Neuron (in vitro differentiated cells): ENCODE data around the gene FTO.

Experiments used
- H2AFZ ChIP-seq: one replicate; pipeline ENCODE4 v1.6.1; 2013; ENCODE audit warnings: low read depth, mild to moderate bottlenecking, inconsistent platforms, low read length, moderate library complexity
- H3K27me3 ChIP-seq: one replicate; pipeline ENCODE4 v1.6.1; 2013; ENCODE audit warnings: low read length; ENCODE audit not compliant: insufficient read depth
- H3K36me3 ChIP-seq: one replicate; pipeline ENCODE4 v1.6.1; 2013; ENCODE audit warnings: low read length; ENCODE audit not compliant: insufficient read depth
- H3K4me1 ChIP-seq: one replicate; pipeline ENCODE4 v1.6.1; 2013; ENCODE audit warnings: low read length; ENCODE audit not compliant: insufficient read depth
- H3K4me3 ChIP-seq: 2 replicates; pipeline ENCODE4 v1.5.1; 2013; ENCODE audit warnings: mild to moderate bottlenecking, low read length, moderate library complexity
- H3K9me3 ChIP-seq: one replicate; pipeline ENCODE4 v1.6.1; 2013; ENCODE audit warnings: low read length

The FTO gene

GRCh38 chr16:54152362-54153239 lies 448.6 kb downstream of the FTO start:
- no peak overlapping the region for H3K4me3 ChIP-seq
- no peaks in the 10 kb centered on the region for H3K27me3 ChIP-seq
- no peak overlapping the region for H2AFZ ChIP-seq
- H3K36me3 ChIP-seq: no peaks in the 10 kb centered on the region
- H3K9me3 ChIP-seq: peaks cover 3% of the 10 kb centered on the region
- no peaks in the 10 kb centered on the region for H3K4me1 ChIP-seq

- H3K36me3 ChIP-seq: no peaks in the 10 kb centered on the region
- H3K4me3 ChIP-seq: no peak overlapping the region
- no peaks in the 10 kb centered on the region for H3K4me1 ChIP-seq
- H2AFZ ChIP-seq: no peak overlapping the region
- H3K27me3 ChIP-seq: no peaks in the 10 kb centered on the region
- H3K9me3 ChIP-seq: peaks cover 3% of the 10 kb centered on the region
Observed at GRCh38 chr16:54153240-54153934, 449.4 kb downstream of the FTO start.

GRCh38 chr16:54156349-54156748 lies 452.4 kb downstream of the FTO start:
- H3K9me3 ChIP-seq: peaks cover 5% of the 10 kb centered on the region
- no peak overlapping the region for H3K4me3 ChIP-seq
- no peak overlapping the region for H2AFZ ChIP-seq
- no peaks in the 10 kb centered on the region for H3K4me1 ChIP-seq
- H3K27me3 ChIP-seq: no peaks in the 10 kb centered on the region
- no peaks in the 10 kb centered on the region for H3K36me3 ChIP-seq

- H3K4me3 ChIP-seq: no peak overlapping the region
- no peaks in the 10 kb centered on the region for H3K36me3 ChIP-seq
Observed at GRCh38 chr16:54158986-54159385, 455.0 kb downstream of the FTO start.

GRCh38 chr16:54159490-54160080 lies 455.6 kb downstream of the FTO start:
- no peaks in the 10 kb centered on the region for H3K4me1 ChIP-seq
- H3K36me3 ChIP-seq: no peaks in the 10 kb centered on the region
- no peaks in the 10 kb centered on the region for H3K27me3 ChIP-seq
- H3K9me3 ChIP-seq: peaks cover 8% of the 10 kb centered on the region
- no peak overlapping the region for H2AFZ ChIP-seq
- no peak overlapping the region for H3K4me3 ChIP-seq

More at GRCh38 chr16:54158986-54159385, 455.0 kb downstream of the FTO start:
- no peaks in the 10 kb centered on the region for H3K27me3 ChIP-seq
- H3K4me1 ChIP-seq: no peaks in the 10 kb centered on the region
- H2AFZ ChIP-seq: no peak overlapping the region
- peaks cover 8% of the 10 kb centered on the region for H3K9me3 ChIP-seq

GRCh38 chr16:54160252-54160860 lies 456.4 kb downstream of the FTO start:
- Histone ChIP-seq H3K9me3 (peaks cover 8% of the 10 kb centered on the region), H3K36me3 (no peaks in the 10 kb centered on the region), H3K4me1 (peaks cover 7% of the 10 kb centered on the region), H2AFZ (no peak overlapping the region), H3K27me3 (no peaks in the 10 kb centered on the region), H3K4me3 (no peak overlapping the region)

- peaks cover 7% of the 10 kb centered on the region for H3K9me3 ChIP-seq
- H2AFZ ChIP-seq: no peak overlapping the region
- no peaks in the 10 kb centered on the region for H3K36me3 ChIP-seq
- peaks cover 11% of the 10 kb centered on the region for H3K4me1 ChIP-seq
- H3K27me3 ChIP-seq: no peaks in the 10 kb centered on the region
- no peak overlapping the region for H3K4me3 ChIP-seq
Observed at GRCh38 chr16:54160939-54161897, 457.3 kb downstream of the FTO start.

GRCh38 chr16:54163197-54163843 lies 459.4 kb downstream of the FTO start:
- Histone ChIP-seq H3K9me3 (peaks cover 5% of the 10 kb centered on the region), H3K27me3 (no peaks in the 10 kb centered on the region), H3K36me3 (no peaks in the 10 kb centered on the region), H2AFZ (no peak overlapping the region), H3K4me3 (no peak overlapping the region), H3K4me1 (peaks cover 11% of the 10 kb centered on the region)

- Histone ChIP-seq H3K36me3 (no peaks in the 10 kb centered on the region), H3K4me3 (no peak overlapping the region), H3K27me3 (no peaks in the 10 kb centered on the region), H2AFZ (no peak overlapping the region), H3K9me3 (peaks cover 3% of the 10 kb centered on the region), H3K4me1 (peaks cover 11% of the 10 kb centered on the region)
Observed at GRCh38 chr16:54164789-54165173, 460.8 kb downstream of the FTO start.

GRCh38 chr16:54165174-54165911 lies 461.4 kb downstream of the FTO start:
- Histone ChIP-seq H3K36me3 (no peaks in the 10 kb centered on the region), H3K27me3 (no peaks in the 10 kb centered on the region), H2AFZ (no peak overlapping the region), H3K9me3 (peaks cover 3% of the 10 kb centered on the region), H3K4me1 (peaks cover 11% of the 10 kb centered on the region), H3K4me3 (no peak overlapping the region)
